Sciatic nerve (tissue), 2 donors: ENCODE measurements around the gene WNT10A. TPM values are rescaled to one million over a fixed set of nuclear protein-coding genes. Genes with fewer than 3 reads are reported as not detected.

Experiments used
- ATAC-seq: fragments of 200-7000 bp; cut with Tn5 transposase; one replicate; pipeline ENCODE4 v1.9.1; 2020; ENCODE audit warnings: mild to moderate bottlenecking, moderate library complexity
- DNase-seq: peaks from one replicate; pipeline ENCODE4 v3.0.0-alpha.2; 2020; ENCODE audit warnings: low spot score
- intact Hi-C: fragments of 100-400 bp; cut with DNase I; formaldehyde crosslinking; loops from one replicate; pipeline ENCODE4 v1.14.2; 2022
- total RNA-seq: library from RNA; stranded (reverse); fragmentation: NEBNext Ultra II Directional; extraction: Animal tissue kit (Norgen Biotek cat#: 25700); gene quantifications from one replicate; pipeline ENCODE4 v1.2.1, GENCODE V29; 2021
- donor health status: DM: no; HTN: no; CAD: no.
- donor health status: DM: no; HTN: no; CAD: no.

The WNT10A gene
- total RNA-seq, 1 donor from 2014 or later: 0.94 TPM

DNA sequence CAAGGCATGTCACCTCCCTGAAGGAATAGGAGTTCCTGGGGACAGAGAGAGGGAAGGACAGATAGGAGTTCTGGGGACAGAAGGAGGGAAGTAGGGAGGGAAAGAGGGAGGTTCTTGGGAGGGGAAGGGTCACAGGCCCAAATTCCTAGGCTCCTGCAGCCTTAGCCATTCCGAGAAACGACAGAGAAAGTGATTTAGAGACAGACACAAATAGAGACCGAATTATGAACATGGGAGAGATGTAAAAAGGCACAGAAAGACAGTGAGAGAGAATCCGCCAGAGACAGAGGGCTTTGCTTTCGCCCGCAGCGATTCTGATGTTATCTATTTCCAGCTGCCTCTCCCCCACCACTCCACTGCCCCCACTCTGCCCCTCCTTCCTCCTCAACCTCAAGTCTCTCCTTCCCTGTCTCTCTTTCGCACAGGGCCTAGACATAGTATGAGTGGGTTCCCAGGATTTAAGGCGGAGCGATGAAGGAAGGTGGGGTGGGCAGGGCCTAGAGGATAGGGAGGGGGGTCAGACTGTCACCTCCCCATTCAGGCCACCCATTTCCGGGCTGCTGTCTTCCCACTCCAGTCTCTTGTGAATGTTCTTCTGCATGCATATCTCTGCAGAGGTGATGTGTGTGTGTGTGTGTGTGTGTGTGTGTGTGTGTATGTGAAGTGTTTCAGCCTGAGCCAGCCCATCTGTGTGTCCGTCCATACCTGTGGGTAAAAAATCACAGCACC lies 24.3 kb upstream of the WNT10A start:
- ATAC-seq: no peak
- intact Hi-C loops: no loop called here
- peak; percentile 42 for DNase-seq

DNA sequence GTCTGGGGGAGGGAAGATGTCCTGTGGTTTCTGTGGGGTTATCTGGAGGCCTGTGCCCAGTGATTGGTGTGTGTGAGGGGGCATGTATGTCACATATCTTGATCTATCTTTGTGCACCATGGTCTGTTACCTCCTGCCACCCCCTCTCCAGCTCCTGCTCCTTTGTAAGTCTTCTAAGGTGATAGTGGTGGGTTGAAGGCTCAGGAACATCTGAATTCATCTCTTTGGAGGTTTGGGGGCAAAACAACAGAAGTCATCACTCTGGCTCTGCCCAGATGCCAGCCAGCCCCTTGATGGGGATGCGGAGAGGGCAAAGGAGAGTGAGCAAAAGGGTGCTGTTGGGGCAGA lies 23.8 kb upstream of the WNT10A start:
- intact Hi-C loops: no loop called here
- DNase-seq (no peak), ATAC-seq (no peak)

DNA sequence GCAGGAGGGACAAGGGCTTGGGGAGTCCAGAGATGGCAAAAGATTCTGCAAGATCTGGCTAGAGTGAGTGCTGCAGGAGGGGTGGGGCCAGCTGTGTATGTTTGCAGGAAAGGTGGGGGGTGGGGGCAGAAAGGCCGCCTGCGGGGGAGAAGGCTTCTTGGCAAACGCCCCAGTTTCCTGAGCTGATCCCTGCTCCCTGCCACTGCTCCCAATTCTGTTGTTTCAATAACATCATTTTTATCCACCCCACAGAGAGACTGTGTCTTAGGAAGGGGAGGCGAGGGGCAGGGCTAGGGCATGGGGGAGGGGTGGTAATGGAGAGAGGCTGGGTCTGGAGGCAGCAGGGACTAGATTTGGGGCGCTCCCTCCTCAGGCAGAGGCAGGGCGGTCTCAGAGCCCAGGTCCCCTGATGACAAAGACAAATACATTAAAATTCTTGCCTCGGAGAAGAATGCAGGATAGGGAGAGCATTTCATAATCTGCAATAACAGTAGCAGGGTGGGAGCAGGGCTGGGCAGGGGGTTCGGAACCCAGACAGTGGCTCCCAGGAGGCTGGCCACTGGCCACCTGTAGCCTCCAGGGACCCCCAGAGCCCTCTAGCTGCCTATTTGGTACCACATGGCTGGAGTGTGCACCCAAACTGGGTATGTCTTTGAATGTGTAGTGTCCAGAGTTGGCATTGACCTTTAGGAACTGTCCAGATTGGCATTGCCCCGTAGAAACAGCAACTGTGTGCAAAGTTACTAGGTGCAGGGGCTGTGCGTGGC lies 23.1 kb upstream of the WNT10A start:
- ATAC-seq: no peak
- peak; percentile 58 for DNase-seq
- intact Hi-C loops: no loop called here

DNA sequence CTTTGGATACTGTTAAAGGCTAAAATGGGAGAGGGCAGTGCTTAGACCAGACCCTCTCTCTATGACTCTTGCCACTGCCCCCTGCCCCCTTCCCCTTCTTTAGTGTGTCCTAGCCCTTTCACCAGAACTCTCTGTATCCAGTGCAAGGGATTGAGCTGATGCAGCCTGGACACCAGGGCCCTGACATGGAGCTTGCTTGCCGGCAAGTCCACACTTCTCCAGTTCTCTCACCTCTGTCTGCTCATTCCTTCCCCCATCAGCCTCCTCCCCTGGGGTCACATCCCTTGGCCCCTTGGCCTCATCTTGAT lies 22.6 kb upstream of the WNT10A start:
- intact Hi-C loops: no loop called here
- ATAC-seq (no peak), DNase-seq (peak; percentile 41)

DNA sequence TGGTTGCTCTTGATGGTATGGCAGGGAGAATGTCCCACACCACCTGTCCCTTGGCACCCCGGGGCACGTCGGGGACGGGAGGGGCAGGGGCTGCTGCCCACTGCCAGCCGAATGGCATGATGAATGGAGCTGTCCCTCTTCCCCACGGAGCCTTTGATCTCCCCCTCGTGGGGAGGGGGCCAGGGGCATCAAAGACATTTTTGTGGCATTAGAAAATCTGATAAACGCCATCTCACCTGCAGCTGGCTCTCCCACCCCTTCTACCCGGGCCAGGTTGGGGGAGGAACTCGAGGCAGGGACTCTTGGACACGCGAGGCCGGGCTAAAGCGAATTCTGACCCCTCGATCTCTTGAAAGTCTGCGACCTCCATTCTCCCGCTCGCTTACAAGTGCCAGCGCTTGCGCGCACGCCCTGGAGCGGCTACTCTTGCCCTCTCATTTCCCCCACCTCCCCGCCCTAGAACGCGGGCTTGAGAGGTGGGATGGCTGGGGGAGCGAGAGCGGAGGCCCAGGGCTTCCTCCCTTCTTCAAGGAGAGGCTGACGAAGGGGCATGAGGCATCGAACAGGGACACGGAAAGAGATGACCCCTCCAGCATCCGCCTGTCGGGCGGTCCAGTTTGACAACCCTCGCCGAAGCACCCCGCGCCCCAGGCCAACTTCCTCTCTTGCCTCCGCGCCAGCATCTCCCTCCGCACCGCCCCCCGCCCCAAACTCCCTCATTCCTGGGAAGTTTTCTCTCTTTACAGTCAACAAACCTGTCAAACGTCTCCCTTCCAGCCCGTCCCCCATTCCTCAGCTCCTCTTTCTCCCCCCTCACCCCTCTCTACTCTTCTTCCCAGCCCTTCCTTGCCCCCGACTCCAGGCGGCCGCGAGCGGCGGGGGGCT lies 21.7 kb upstream of the WNT10A start:
- ATAC-seq (no peak), DNase-seq (peak; percentile 59)
- intact Hi-C loops: no loop called here

DNA sequence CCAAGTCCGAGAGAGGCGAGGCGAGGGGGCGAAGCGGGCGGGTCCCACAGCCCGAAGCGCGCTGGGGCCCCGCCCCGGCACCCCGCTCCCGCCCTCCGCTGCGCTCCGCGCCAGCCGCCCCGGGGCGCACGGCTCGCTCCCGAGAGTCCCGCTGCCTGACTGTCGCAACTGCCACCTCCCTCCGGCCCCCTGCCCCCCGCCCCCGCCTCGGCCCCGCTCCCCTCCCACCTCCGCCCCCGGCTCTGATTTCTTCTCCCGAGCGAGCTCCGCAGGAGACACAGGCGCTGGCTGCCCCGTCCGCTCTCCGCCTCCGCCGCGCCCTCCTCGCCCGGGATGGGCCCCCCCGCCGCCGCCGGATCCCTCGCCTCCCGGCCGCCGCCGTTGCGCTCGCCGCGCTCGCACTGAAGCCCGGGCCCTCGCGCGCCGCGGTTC lies 21.1 kb upstream of the WNT10A start, which contains the start of gene WNT6:
WNT6 (plus strand) TSS at position 250 of the 432 bp plus-strand sequence. CDS start 233 bp downstream, outside the sequence.
- intact Hi-C loops: no loop called here
- no peak for ATAC-seq
- DNase-seq: peak; percentile 63

DNA sequence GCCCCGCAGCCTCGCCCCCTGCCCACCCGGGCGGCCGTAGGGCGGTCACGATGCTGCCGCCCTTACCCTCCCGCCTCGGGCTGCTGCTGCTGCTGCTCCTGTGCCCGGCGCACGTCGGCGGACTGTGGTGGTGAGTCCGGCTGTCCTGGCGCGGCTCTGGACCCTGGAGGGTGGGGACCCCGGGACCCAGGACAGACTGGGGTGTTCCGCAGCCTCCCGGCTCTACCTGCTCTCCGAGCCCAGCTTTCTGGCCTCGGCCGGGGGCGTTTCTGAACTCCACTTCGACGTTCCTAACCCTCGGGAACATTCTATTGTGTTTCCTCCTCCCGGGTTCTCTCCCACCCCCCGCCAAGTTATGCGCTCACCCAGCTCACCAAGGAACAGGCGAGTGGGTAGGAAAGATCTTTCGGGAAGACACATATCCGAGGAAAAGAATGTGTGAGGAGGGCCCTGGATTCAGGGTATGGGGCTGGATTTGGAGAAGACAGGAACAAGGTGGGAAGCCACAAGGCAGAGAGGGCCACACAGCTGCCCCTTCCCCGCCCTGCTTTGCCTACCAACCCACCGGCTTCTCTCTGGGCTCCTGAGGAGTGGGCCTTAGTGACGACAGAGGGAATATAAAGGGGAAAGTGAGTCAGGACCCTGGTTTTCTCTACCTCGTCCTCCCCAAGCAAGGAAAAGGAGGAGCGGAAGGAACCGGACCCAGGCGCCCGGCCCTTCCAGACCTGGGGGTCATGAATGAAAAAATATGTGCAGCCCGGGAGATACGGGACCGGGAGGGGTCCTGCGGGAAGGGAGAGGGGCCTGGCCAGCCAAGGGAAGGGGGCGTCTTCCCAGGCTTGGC lies 20.4 kb upstream of the WNT10A start:
- intact Hi-C loops: no loop called here
- ATAC-seq (peak; percentile 5), DNase-seq (peak; percentile 53)

DNA sequence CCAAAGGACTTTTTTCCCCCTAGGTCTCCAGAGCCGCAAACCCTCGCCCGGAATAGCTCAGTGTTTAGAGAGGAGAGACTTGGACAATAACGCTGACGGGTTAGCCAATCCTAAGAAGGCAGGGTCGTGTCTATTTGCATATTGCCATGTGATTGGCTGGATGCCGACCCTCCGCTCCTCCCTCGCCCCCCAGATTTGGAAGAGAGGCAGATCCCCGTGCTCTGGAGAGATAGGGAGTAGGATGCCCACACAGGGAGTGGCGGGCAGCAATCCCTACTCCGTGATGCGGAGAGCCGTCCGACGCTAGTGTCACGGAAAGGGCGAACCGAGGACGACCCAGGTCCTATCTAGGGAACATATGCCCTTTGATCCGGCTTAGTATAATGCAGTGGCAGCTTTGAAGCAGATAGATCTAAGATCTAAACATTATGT lies 19.7 kb upstream of the WNT10A start:
- DNase-seq: peak; percentile 83
- intact Hi-C loops: no loop called here

DNA sequence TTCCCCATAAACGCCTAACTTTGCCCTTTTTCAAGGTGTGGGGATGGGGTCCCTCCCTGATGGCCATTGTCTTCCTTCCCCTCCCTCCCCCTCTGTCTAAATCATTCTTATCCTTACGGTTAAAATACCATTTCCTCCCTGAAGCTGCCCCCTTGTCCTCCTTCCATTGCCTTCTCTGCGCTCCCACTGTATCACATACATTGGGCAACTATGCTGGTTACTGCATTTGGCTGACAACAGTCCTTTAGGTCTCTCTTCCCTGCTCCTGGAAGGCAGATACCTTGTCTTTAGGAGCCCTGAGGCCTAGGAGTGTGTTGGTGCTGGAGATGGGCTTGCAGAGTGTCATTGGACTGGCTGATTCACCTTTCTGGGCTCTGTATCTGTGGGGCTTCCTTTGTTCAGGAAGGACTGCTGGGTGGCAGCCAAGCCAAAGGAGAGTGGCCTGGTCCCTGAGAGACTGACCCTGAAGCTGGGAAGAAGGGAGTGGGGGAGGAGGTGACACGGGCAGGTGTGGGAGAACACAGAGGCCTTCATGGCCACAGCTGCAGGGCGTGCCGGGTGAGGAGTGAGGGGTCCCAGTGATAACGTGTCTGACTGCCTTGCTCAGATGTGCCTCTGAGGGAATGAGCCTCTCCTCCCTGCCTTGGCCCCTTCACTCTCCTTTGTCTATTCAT lies 18.9 kb upstream of the WNT10A start:
- intact Hi-C loops: no loop called here
- DNase-seq: peak; percentile 43
- no peak for ATAC-seq

More for the DNA sequence above, 19.7 kb upstream of the WNT10A start:
- ATAC-seq: peak; percentile 82

DNA sequence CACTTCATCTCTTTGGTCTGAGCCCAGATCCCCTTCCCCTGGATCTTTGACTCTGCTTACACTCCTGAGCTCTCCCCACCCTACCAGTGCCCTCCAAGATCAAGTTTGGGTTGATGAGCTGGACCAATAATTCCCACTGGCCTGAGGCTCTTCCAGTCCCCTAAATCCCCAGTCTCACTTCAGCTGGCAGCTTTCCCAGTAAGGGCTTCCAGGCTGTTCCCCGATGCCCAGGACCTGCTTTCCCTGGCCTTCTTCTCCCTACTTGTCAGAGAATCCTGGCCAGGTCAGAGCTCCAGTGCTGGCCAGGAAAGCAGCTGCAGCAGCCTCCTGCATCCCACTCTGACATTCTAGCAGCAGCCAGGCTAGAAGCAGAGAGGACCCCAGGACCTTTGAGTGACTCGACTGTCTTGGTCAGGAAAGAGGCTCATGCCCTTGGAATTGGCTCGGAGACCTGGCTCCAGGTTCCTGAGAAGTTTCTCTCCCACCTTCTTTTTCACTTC lies 17.6 kb upstream of the WNT10A start:
- DNase-seq: peak; percentile 38
- intact Hi-C loops: no loop called here
- ATAC-seq: no peak

DNA sequence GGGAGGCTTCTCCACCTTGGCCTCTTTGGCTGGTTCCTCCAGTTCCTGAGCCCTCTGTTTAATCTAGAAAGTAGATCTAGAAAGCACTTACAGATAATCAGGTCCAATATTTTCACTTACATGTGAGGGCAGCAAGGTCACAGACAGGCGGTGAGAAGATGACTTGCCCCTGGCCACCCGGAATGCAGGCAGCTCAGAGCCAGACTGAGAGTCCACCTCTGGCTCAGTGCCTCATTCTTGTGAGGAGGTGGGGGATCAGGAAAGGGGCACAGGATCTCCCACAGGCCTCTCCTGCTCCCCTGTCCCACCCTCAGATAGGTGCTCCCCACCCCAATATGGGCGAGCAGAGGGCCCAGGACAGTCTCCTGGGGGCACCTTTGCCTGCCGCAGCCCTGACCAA lies 15.3 kb upstream of the WNT10A start:
- no peak for DNase-seq
- intact Hi-C loops: no loop called here
- ATAC-seq: no peak

DNA sequence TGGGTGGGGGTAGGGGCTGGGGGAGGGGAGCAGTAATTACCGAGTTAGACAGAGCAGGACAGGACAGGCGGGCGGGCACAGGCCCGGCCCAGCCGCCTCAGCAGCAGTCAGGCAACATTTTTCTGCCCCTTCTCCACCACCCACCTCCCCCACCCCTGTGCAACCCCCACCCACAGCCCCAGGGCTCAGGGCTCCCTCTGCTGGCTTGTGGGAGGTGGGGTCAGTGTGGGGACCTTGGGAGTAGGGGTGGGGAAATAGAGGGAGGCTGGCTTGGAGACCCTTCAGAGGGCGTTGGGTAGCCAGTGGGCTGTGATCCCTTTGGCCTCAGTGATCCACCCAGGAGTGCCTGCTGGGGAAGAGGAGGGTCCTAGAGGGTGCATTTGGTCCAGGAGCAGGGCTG lies 14.7 kb upstream of the WNT10A start:
- intact Hi-C loops: no loop called here
- no peak for DNase-seq
- ATAC-seq: no peak

DNA sequence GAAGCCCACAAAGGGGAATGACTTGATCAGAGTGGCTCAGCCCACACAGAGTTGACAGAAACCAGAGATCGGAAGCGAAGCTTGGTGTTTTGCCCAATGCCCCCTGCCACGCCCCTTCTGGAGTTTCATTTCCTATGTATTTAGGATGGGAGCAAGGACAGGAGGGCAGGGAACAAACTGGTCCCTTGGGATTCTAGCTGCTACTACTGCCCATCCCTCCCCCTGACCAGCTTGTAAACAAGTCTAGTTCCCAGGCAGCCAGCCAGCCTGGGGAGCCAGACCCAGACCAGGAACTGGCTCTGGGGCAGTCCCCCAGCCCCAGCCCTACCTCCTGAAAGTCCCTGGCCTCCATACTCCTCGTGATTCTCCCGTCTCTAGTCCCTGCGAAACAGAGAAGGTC lies 12.8 kb upstream of the WNT10A start:
- DNase-seq (no peak), ATAC-seq (peak; percentile 35)
- intact Hi-C loops: no loop called here

DNA sequence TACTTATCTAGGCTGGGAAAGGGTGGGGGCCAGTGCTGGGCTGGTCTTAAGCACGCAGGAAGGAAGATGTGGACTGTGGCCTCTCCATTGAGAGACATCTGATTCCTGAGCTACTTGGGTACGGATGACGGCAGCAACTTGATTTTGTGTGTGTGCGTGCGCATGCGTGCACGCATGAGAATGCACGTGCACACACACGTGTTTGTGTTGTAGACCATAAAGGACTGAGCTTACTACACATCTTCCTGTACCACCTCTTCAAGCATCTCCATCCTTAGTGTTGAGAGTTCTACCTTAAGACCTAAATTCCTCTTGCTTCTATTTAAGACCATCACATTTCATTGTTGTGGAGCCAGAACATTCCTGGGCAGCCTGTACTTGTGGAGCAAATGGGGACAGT lies 11.6 kb upstream of the WNT10A start:
- DNase-seq (no peak), ATAC-seq (no peak)
- intact Hi-C loops: no loop called here

DNA sequence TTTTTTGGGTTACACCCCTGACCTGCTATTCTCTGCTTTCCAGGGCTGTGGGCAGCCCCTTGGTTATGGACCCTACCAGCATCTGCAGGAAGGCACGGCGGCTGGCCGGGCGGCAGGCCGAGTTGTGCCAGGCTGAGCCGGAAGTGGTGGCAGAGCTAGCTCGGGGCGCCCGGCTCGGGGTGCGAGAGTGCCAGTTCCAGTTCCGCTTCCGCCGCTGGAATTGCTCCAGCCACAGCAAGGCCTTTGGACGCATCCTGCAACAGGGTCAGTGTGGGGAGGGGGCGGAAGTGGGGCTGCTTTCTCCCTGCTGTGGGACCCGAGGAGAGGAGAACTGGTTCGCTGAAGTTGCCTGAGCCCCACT lies 9.7 kb upstream of the WNT10A start:
- intact Hi-C loops: loop anchor here (5.0 kb wide), 1 partner anchor 216 kb away; no protein-coding TSS in a partner anchor
- DNase-seq (no peak), ATAC-seq (no peak)

DNA sequence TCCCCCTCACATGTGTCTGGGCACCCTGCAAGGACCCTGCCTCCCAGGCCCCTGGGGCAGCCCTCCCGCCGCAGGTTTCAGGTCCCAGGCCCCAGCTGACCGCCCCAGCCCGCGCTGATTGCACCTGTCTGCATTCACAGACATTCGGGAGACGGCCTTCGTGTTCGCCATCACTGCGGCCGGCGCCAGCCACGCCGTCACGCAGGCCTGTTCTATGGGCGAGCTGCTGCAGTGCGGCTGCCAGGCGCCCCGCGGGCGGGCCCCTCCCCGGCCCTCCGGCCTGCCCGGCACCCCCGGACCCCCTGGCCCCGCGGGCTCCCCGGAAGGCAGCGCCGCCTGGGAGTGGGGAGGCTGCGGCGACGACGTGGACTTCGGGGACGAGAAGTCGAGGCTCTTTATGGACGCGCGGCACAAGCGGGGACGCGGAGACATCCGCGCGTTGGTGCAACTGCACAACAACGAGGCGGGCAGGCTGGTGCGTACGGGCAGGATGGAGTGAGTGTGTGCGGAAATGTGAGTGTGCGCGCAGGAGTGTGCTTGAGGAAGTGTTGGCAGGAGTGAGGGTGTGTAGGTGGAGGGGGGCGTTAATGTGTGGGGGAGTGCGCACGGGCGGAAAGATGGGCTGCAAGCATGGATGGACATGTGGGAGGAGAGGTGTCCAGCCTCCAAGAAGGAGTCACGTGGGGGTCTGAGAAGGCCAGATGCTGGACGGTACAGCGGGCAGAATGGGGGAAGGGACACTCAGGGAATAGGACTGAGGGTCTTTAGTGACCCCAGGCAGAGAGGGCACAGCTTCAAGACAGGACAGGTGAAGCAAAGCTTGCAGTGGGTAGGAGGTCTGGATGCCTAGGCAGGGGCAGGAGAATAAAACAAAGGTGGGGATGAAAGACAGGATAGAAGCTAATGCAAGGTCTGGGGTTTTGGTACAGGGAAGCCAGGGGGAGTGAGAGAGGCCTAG lies 9.0 kb upstream of the WNT10A start:
- intact Hi-C loops: loop anchor here (5.0 kb wide), 1 partner anchor 216 kb away; no protein-coding TSS in a partner anchor
- DNase-seq (no peak), ATAC-seq (no peak)
